BJ (cell line): ENCODE measurements around the gene FOXL2. TPM values are rescaled to one million over a fixed set of nuclear protein-coding genes. Genes with fewer than 3 reads are reported as not detected.

Source experiments
- CTCF ChIA-PET: fragments of 350-600 bp; formaldehyde crosslinking; extraction: SDS; loops from one replicate; lab custom pipeline; 2021; ENCODE audit warnings: antibody characterized with exemption, inconsistent platforms; lab: Yijun Ruan, JAX
- POLR2A ChIA-PET: fragments of 300-600 bp; sonication (Branson Sonifier 250); formaldehyde crosslinking; extraction: SDS; loops from one replicate; lab custom pipeline; 2021; ENCODE audit warnings: antibody characterized with exemption; lab: Charles Lee
- DNase-seq: peaks from one replicate; pipeline ENCODE4 v3.0.0-alpha.2; 2011; ENCODE audit warnings: low read depth
- H3K27me3 ChIP-seq: 2 replicates; pipeline ENCODE4 v1.6.0; 2011; ENCODE audit warnings: low read length; ENCODE audit not compliant: control insufficient read depth, insufficient read depth
- H3K36me3 ChIP-seq: 2 replicates; pipeline ENCODE4 v1.5.1; 2011; ENCODE audit warnings: low read length; ENCODE audit not compliant: control insufficient read depth, insufficient read depth
- H3K4me3 ChIP-seq: 2 replicates; pipeline ENCODE4 v1.5.1; 2011; ENCODE audit warnings: low read depth, mild to moderate bottlenecking, control low read depth, low read length
- polyA plus RNA-seq: library from polyadenylated mRNA; depleted of rRNA; stranded (reverse); fragments of >200 nt; gene quantifications from 2 replicates; pipeline ENCODE4 v1.2.3, GENCODE V29; 2011
- TF ChIP-seq, protein P1 (sequence below): IDR thresholded peaks from 2 replicates; pipeline ENCODE4 v1.5.1; 2011; ENCODE audit warnings: low read depth, mild to moderate bottlenecking, control low read depth, inconsistent platforms, low read length, moderate library complexity; ENCODE audit not compliant: insufficient read depth

Gene FOXL2
- polyA plus RNA-seq, 1 experiment = 0.05 TPM

DNA sequence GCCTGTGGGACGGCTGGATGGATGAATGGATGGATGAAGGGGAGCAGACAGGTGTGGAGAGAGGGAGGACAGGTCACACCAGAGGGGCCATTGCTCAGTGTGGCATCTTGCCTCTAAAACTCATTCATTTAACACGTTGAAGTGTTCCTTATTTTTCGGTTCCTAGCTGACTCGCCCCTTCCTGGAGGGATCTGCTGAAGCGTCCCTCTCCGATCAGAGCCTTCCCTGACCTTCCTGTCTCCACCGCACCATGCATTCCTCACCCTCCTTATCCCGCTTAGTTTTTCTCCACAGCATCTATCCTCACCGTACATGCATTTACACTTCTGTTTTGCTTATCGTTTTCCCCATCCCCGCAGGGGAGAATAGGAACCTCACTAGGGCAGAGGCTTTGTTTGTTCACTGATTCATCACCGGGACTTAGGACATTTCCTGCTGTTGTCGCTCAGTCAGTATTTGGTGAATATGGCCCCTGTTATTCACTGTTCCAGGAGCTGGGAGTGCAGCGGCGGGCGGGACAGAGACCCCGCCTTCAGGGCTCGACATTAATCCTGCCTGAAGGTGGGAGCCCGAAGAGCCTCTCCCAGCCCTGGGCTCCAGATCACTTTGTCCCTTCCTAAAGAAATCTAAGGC lies 32.0 kb downstream of the FOXL2 start:
- H3K4me3 ChIP-seq = peak overlapping the region; percentile 73
- ChIA-PET CTCF (interaction anchor here (0.7 to 14.1 kb wide), 76 partner anchors 9 to 600 kb away, joined by 3 to 291 read pairs (median 5); partner anchors contain the start of genes CEP70, ESYT3, FAIM and PIK3CB), POLR2A (interaction anchor here (1.4 kb wide), 1 partner anchor 321 kb away, joined by 6 read pairs; the partner anchor contains the start of gene CEP70)
- TF ChIP-seq, protein P1, sequence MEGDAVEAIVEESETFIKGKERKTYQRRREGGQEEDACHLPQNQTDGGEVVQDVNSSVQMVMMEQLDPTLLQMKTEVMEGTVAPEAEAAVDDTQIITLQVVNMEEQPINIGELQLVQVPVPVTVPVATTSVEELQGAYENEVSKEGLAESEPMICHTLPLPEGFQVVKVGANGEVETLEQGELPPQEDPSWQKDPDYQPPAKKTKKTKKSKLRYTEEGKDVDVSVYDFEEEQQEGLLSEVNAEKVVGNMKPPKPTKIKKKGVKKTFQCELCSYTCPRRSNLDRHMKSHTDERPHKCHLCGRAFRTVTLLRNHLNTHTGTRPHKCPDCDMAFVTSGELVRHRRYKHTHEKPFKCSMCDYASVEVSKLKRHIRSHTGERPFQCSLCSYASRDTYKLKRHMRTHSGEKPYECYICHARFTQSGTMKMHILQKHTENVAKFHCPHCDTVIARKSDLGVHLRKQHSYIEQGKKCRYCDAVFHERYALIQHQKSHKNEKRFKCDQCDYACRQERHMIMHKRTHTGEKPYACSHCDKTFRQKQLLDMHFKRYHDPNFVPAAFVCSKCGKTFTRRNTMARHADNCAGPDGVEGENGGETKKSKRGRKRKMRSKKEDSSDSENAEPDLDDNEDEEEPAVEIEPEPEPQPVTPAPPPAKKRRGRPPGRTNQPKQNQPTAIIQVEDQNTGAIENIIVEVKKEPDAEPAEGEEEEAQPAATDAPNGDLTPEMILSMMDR = no peak
- peaks cover 2% of the 10 kb centered on the region; the same call in 1 of the 2 replicates for H3K27me3 ChIP-seq
- no peaks in the 10 kb centered on the region for H3K36me3 ChIP-seq
- no peak for DNase-seq

DNA sequence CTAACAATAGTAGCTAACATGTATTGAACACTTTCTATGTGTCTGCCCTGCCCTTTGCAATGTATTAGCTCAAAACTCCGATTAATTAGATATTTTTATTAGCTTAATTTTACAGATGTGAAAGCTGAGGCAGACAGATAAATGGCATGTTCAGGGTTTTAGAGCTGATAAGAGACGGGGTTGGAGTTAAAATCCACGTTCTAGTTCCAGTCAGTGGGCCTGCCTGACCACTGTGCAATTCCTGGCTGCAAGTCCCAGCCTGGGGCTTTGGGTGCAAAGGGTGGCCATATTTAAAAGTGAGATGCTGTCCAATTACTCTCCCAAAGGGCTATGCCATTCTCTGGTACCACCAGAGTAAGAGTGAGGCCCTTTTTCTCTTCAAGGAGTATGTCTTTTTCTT lies 33.2 kb downstream of the FOXL2 start:
- ChIA-PET CTCF (interaction anchor here (0.6 to 14.1 kb wide), 8 partner anchors 14 to 496 kb away, joined by 3 to 291 read pairs (median 4); partner anchors contain the start of gene CEP70), POLR2A (no interaction called here)
- no peaks in the 10 kb centered on the region for H3K36me3 ChIP-seq
- TF ChIP-seq, protein P1 = no peak
- H3K4me3 ChIP-seq = no peak overlapping the region
- no peaks in the 10 kb centered on the region for H3K27me3 ChIP-seq
- no peak for DNase-seq

DNA sequence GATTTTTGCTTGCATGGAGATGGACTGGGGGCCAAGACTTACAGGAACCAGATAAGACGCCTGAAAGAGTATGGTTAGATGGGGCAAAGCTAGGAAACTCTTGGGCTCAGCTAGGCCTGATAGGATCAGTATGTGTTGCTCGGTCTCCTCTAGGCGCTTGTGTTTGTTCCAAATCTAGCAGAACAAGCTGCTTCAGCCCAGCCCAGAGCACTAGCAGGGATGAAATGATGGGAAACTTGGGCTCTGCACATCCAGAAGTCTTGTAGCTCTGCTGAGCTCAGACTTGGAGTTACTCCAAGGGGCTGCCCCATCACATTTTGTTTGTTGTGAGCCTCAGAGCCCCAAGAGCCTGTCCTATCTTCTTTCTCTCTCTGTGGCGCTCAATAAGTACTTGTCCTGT lies 34.7 kb downstream of the FOXL2 start:
- no peaks in the 10 kb centered on the region for H3K27me3 ChIP-seq
- DNase-seq = no peak
- TF ChIP-seq, protein P1 = no peak
- POLR2A ChIA-PET = no interaction called here
- H3K36me3 ChIP-seq = no peaks in the 10 kb centered on the region
- CTCF ChIA-PET = interaction anchor here (0.6 to 14.1 kb wide), 4 partner anchors 8 to 419 kb away, joined by 3 to 291 read pairs (median 4); partner anchors contain the start of gene CEP70
- no peak overlapping the region for H3K4me3 ChIP-seq

DNA sequence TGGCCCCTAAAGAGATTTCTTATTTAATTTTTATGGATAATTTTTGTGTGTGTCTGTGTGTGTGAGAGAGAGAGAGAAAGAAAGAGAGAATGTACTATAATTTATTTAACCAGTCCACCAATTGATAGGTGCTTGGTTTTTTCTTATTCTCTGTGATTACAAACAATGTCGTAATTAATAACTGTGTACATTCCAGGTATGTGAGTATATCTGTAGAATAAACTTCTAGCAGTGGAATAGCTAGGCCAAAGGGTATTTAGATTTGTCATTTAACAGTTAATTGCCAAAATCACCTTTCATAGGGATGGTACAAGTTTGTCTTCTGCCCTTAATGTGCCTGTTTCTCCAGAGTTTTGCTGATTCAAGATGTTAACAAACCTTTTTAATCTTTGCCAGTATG lies 35.3 kb downstream of the FOXL2 start:
- CTCF ChIA-PET = interaction anchor here (0.6 to 14.1 kb wide), 3 partner anchors 8 to 418 kb away, joined by 3 to 291 read pairs (median 4); partner anchors contain the start of gene CEP70
- H3K36me3 ChIP-seq = no peaks in the 10 kb centered on the region
- TF ChIP-seq, protein P1 = no peak
- DNase-seq = no peak
- no peaks in the 10 kb centered on the region for H3K27me3 ChIP-seq
- no peak overlapping the region for H3K4me3 ChIP-seq
- POLR2A ChIA-PET = no interaction called here

DNA sequence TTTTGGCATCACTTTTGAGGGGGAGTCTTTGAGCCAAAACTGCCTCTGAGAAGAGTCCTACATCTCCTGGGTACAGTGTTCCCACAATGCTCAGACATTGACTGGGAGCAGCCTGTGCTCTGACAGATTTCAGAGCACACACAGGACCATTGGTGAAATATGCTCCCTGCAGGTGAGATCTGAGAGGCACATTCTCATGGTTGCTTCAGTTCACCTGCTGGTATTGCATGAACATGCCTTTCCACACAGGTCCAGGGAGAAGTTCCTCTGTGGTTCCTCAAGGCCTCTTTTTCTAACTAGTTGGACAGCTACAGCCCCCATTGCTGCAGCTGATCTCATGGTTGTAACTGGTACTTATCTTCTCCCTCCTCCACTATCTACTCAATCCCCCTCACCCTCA lies 37.0 kb downstream of the FOXL2 start:
- DNase-seq = no peak
- no peaks in the 10 kb centered on the region for H3K36me3 ChIP-seq
- ChIA-PET CTCF (interaction anchor here (1.1 to 1.8 kb wide), 2 partner anchors 210 to 211 kb away, joined by 5 read pairs; no protein-coding TSS in a partner anchor), POLR2A (no interaction called here)
- H3K27me3 ChIP-seq = no peaks in the 10 kb centered on the region
- TF ChIP-seq, protein P1 = no peak
- no peak overlapping the region for H3K4me3 ChIP-seq
